Airway epithelial cell (primary cell): ENCODE measurements around the gene MIEN1. TPM values are rescaled to one million over a fixed set of nuclear protein-coding genes. Genes with fewer than 3 reads are reported as not detected.

Experiments
- total RNA-seq: library from RNA; depleted of rRNA; stranded (reverse); fragments of >200 nt; gene quantifications from 2 replicates; pipeline ENCODE4 v1.2.3, GENCODE V29; 2015

Gene MIEN1, protein sequence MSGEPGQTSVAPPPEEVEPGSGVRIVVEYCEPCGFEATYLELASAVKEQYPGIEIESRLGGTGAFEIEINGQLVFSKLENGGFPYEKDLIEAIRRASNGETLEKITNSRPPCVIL
- total RNA-seq, result 61.4 and 102 TPM in 2 replicates

DNA sequence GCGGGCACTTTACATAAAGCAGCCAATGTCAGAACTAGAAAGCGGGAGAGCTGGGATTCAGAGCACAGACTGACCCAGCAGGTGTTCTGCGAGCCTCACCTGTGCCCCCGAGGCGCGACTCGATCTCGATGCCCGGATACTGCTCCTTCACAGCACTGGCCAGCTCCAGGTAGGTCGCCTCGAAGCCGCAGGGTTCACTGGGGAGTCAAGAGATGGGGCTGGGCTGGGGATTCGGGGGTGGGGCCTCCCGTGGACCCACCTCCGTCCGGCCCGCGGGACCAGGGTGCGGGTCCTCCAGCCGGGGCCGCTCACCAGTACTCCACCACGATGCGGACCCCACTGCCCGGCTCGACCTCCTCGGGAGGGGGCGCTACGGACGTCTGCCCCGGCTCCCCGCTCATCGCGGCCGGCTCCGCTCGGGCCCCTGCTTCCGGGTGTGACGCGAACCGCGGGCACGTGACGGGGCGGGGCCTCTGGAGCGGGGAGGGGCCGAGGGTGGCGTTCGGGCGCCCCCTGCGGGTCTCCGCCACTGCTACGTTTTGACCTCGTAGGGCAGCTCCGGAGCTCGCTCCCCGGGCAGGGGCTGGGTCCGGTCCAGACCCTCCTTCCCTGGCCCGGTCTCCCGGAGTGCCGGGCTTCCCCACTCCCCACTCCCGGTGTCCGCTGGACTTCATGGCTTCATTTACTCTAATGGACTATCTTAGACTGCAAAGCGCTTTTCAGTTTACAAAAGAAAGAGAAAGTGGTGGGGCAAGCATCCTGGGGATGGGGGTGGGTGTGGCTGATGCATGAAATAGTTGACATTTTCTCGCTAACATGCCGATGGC, at the start of gene MIEN1:
Gene MIEN1, minus strand, starts transcription at position 438 of the 827 bp plus-strand sequence. Its CDS starts 37 bp downstream, at position 401.

DNA sequence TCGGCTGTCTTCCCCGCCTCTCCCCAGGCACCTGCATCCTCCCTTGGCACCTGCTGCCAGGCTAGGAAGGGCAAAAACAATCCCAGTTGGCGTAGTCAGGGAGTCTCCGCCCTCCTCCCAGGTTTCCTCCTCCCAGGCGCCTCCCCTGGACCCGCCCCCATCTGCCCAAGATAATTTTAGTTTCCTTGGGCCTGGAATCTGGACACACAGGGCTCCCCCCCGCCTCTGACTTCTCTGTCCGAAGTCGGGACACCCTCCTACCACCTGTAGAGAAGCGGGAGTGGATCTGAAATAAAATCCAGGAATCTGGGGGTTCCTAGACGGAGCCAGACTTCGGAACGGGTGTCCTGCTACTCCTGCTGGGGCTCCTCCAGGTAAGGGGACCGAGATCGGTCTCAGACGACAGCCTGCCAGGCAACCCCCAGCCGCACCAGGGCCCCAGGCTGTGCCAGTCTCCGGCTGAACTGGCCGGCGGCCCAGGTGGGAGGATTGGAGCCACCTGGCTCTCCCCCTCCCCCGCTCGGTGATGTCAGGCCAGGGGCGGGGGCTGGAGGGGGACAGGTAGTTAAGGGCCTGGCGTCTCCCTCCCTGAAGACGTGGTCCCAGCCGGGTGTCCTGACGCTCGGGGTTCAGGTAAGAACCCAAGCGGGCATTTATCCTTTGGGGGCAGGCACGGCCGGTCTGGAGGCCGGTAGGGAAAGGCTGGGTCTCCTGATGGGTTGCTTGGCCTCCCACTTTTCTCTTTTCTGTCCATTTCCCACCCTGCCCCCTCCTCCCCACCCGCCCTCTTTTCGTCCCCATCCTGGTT, 7.6 kb upstream of the MIEN1 start, which contains the start of gene GRB7:
Gene GRB7, plus strand, starts transcription at position 179 of the 808 bp plus-strand sequence. CDS start 4,364 bp downstream, outside the sequence.

DNA sequence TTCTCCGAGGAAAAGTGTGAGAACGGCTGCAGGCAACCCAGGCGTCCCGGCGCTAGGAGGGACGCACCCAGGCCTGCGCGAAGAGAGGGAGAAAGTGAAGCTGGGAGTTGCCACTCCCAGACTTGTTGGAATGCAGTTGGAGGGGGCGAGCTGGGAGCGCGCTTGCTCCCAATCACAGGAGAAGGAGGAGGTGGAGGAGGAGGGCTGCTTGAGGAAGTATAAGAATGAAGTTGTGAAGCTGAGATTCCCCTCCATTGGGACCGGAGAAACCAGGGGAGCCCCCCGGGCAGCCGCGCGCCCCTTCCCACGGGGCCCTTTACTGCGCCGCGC, 30.5 kb downstream of the MIEN1 start, which contains the start of gene ERBB2:
Gene ERBB2, plus strand, starts transcription at position 247 of the 330 bp plus-strand sequence. CDS start 175 bp downstream, outside the sequence.

DNA sequence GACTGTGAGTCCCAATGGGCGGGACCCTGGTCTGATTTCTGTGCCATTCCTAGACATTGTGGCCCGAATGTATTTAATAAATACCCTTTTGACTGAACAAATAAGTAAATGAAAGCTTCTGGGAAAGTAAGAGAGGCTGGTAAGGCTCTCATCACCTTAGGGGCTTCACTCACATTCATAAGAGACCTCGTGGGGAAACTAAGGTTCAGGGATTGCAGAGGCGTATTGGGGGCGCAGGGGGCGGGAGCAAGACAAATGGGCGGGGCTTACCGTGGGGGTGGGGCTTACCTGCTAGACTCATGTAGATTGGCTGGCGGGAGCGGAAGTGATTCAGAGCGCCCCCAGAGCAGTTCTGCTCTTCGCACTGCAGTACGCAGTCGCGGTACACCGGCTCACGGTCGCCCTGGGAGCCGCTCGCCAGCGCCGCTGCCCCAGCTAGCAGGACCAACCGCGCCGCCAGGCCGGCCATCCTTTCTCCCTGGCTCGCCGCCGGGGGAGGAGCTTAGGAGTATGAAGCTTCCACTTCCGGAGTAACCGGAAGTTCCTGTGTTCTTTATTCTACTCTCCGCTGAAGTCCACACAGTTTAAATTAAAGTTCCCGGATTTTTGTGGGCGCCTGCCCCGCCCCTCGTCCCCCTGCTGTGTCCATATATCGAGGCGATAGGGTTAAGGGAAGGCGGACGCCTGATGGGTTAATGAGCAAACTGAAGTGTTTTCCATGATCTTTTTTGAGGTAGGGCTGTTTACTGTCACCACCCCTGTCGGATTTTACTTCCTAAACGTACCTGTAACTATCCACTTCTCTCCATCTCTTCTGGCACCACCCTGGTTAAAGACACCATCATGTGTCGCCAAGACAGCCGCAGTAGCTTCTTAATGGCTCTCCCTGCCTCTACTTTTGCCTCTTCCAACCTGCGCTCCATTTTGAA, 42.5 kb downstream of the MIEN1 start, which contains the start of gene PGAP3:
Gene PGAP3, minus strand, starts transcription at position 512 of the 929 bp plus-strand sequence. Its CDS starts 43 bp downstream, at position 469.

Other genes starting within 250 kb of the MIEN1 start
- not detected in 2 replicates for gene NEUROD2, start 122.6 kb downstream of the MIEN1 start, total RNA-seq
- 1.3 and 2.5 TPM in 2 replicates for gene PPP1R1B, start 103.6 kb downstream of the MIEN1 start, total RNA-seq
- gene STARD3, start 93.4 kb downstream of the MIEN1 start, total RNA-seq, result 23.3 and 40.3 TPM in 2 replicates
- gene TCAP, start 65.2 kb downstream of the MIEN1 start, total RNA-seq, result 0.05 and 0.14 TPM in 2 replicates
- gene PNMT, start 62.1 kb downstream of the MIEN1 start, total RNA-seq, result not detected in 2 replicates
- 8.0 and 9.7 TPM in 2 replicates for gene PGAP3, start 42.5 kb downstream of the MIEN1 start, total RNA-seq
- 57.0 and 69.2 TPM in 2 replicates for gene ERBB2, start 30.5 kb downstream of the MIEN1 start, total RNA-seq
- 16.4 and 26.3 TPM in 2 replicates for gene GRB7, start 7.4 kb upstream of the MIEN1 start, total RNA-seq
- 0.21 TPM in 1 of 2 replicates, not detected in the other for gene IKZF3, start 133.8 kb upstream of the MIEN1 start, total RNA-seq
- 0.05 TPM in 1 of 2 replicates, not detected in the other for gene ZPBP2, start 137.7 kb upstream of the MIEN1 start, total RNA-seq
- gene GSDMB, start 188.1 kb upstream of the MIEN1 start, total RNA-seq, result 1.6 and 1.8 TPM in 2 replicates
- gene ORMDL3, start 197.1 kb upstream of the MIEN1 start, total RNA-seq, result 30.8 and 33.1 TPM in 2 replicates
- not detected in 2 replicates for gene LRRC3C, start 197.2 kb upstream of the MIEN1 start, total RNA-seq
- gene GSDMA, start 232.5 kb upstream of the MIEN1 start, total RNA-seq, result 0.56 and 0.70 TPM in 2 replicates